Activated naive CD8-positive, alpha-beta T cell treated with anti-CD3 and anti-CD28 coated beads, Interleukin-2, amount 50 U/mL, for 24 hours (primary cell): ENCODE results near the gene PDCD5.
"Not testable (repeated sequence)": the region's sequence is repeated elsewhere in the genome, so short reads cannot be mapped to it uniquely, and the experiment has no call there.

Source experiments
- ATAC-seq: fragments of 150-1000 bp; cut with Tn5 transposase; one replicate; pipeline ENCODE4 v1.10.0; 2021
- DNase-seq: peaks from one replicate; pipeline ENCODE4 v3.0.0; 2021
- H3K27ac Mint-ChIP-seq: one replicate; pipeline ENCODE4 v1.8.0; 2021; ENCODE audit warnings: mild to moderate bottlenecking, mixed read lengths
- H3K27me3 Mint-ChIP-seq: one replicate; pipeline ENCODE4 v1.8.0; 2021; ENCODE audit warnings: mixed read lengths
- H3K36me3 Mint-ChIP-seq: one replicate; pipeline ENCODE4 v1.8.0; 2021; ENCODE audit warnings: low read depth, mixed read lengths
- H3K4me1 Mint-ChIP-seq: one replicate; pipeline ENCODE4 v1.8.0; 2021; ENCODE audit warnings: mixed read lengths
- H3K4me3 Mint-ChIP-seq: one replicate; pipeline ENCODE4 v1.8.0; 2021; ENCODE audit warnings: mild to moderate bottlenecking, moderate library complexity, mixed read lengths
- H3K9me3 Mint-ChIP-seq: one replicate; pipeline ENCODE4 v1.8.0; 2021; ENCODE audit warnings: mixed read lengths

Gene PDCD5, protein sequence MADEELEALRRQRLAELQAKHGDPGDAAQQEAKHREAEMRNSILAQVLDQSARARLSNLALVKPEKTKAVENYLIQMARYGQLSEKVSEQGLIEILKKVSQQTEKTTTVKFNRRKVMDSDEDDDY

DNA sequence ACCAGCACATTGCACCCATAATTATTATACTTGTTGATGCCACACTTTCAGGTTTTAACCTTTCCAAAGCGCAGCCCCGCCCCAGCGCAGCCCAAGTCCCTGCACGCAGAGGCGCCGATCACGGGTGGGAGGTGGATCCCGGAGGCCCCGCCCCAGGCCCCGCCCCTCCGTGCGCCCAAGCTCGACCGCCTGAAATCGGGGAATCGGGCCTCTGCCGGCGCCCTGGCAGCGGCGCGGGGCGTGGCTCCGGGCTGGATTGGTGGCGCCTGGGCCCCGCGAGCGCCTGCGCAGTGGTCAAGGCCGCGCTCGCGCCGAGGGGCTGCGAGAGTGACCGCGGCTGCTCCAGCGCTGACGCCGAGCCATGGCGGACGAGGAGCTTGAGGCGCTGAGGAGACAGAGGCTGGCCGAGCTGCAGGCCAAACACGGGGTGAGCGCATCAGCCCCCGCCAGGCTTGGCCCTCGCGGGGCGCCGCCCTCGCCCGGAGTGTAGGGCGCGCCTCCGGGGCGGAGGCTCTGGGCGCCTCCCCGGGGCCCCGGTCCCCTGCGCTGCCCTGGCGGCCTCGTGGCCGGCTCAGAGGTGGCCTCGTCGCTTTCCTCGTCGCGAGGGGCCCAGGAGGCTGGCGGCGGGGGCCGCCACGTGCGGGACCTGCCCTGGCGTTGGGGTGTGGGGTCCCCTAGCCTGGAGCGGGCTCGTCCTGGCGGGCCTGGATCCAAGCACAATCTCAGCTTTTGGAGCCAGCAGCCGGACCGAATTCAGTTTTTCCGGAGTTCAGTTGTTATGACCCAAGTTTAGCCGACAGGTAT lies at the start of gene PDCD5:
PDCD5 (plus strand) TSS at position 290 of the 804 bp plus-strand sequence; CDS start at position 362, 72 bp downstream.
- peaks cover 35% of the 10 kb centered on the region for H3K36me3 Mint-ChIP-seq
- DNase-seq (peak; percentile 96), ATAC-seq (peak; percentile 95)
- H3K4me3 Mint-ChIP-seq: peak within 1 kb of the TSS; percentile 92
- peaks cover 4% of the 10 kb centered on the region for H3K27me3 Mint-ChIP-seq
- H3K9me3 Mint-ChIP-seq: no peaks in the 10 kb centered on the region
- H3K27ac Mint-ChIP-seq: peak within 1 kb of the TSS; percentile 87
- H3K4me1 Mint-ChIP-seq: peaks cover 41% of the 10 kb centered on the region

DNA sequence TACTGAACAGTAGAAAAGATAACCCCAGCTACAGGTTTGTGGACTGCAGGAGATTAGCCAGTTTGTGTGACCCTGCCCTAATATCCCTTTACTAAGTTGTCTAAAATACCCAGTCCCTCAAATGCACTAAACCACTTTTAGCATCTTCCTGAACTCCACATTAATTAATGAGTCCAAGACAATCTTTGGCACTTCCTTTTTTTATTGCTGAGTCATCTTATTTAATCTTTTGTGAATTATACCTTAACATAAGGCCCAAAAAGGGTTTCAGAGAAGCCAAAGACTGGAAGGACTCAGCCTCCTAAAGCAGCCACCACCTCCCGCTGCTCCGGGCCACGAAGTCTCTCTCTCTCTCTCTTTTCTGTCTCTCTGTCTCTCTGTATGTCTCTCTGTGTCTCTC lies 48.8 kb upstream of the PDCD5 start:
- DNase-seq: no peak
- no peaks in the 10 kb centered on the region for H3K36me3 Mint-ChIP-seq
- H3K4me1 Mint-ChIP-seq: no peaks in the 10 kb centered on the region
- no peak overlapping the region for H3K27ac Mint-ChIP-seq
- H3K27me3 Mint-ChIP-seq: peaks cover 2% of the 10 kb centered on the region
- H3K4me3 Mint-ChIP-seq: no peak overlapping the region
- no peak for ATAC-seq
- peaks cover 32% of the 10 kb centered on the region for H3K9me3 Mint-ChIP-seq

DNA sequence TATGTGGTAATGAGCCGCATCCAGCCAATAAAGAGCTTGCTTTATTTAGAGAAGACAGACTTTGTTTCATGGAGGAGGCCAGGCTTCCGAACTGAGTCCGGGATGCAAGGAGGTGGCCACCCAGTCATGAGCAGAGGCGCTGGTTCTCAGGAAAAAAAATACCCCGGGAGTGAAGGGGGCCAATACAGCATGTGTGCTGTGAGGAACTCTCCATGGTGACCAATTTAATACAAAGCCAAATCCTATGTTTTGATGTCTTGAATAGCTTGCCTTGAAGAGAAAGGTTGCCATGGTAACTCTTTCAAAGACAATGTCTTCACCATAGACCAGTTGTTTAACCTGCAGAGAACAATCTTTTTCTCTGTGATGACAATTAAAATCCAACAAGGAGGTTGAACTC lies 43.4 kb upstream of the PDCD5 start:
- DNase-seq (no peak), ATAC-seq (no peak)
- H3K9me3 Mint-ChIP-seq: peaks cover 18% of the 10 kb centered on the region
- H3K36me3 Mint-ChIP-seq: no peaks in the 10 kb centered on the region
- H3K4me3 Mint-ChIP-seq: no peak overlapping the region
- H3K27ac Mint-ChIP-seq: no peak overlapping the region
- no peaks in the 10 kb centered on the region for H3K4me1 Mint-ChIP-seq
- peaks cover 4% of the 10 kb centered on the region for H3K27me3 Mint-ChIP-seq

DNA sequence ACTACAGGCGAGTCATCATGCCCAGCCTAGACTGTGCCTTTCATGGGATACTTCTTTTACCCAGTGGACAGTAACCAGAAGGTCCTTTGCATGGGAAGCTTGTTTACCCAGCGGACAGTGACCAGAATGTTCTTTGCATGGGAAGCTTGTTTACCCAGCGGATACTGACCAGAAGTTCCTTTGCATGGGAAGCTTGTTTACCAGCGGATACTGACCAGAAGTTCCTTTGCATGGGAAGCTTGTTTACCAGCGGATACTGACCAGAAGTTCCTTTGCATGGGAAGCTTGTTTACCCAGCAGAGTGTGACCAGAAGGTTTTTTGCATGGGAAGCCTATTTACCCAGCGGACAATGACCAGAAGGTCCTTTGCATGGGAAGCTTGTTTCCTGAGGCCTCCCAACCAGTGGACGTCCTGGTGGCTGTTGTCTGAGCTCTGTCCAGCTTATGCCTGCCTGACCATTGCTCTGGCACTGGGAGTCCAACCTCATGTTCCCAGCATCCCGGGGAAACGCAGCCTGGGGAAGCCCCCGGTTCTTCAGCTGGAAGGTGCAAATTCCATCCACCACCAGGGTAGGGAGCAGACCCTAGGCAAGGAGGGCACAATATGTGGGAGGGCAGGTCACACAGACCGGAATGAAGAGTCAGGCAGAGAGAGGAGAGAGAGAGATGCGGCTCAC lies 41.6 kb upstream of the PDCD5 start:
- Mint-ChIP-seq H3K4me1 (no peaks in the 10 kb centered on the region), H3K9me3 (peaks cover 8% of the 10 kb centered on the region), H3K36me3 (no peaks in the 10 kb centered on the region), H3K4me3 (no peak overlapping the region), H3K27me3 (peaks cover 4% of the 10 kb centered on the region), H3K27ac (no peak overlapping the region)
- no peak for DNase-seq
- no peak for ATAC-seq

DNA sequence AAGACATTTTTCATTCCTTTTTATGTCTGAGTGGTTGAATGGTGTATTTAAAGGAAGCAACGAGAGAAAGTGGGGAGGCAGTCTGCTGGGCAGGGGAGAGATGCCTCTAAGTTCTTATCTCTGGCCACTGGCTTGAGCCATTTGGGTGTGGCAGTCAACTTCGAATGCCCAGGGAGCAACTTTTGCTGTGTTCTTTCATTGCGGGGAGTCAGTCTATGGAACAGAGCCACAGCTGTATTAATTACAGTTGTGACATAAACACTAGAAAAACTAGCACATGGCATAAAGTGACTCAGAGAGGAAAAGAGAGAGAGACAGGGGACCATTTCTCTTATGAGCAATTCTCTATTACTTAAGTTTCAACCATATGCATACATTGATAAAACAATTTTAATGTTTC lies 40.4 kb upstream of the PDCD5 start:
- ATAC-seq (no peak), DNase-seq (no peak)
- Mint-ChIP-seq H3K4me1 (no peaks in the 10 kb centered on the region), H3K27ac (no peak overlapping the region), H3K9me3 (peaks cover 6% of the 10 kb centered on the region), H3K27me3 (peaks cover 4% of the 10 kb centered on the region), H3K4me3 (no peak overlapping the region), H3K36me3 (no peaks in the 10 kb centered on the region)

DNA sequence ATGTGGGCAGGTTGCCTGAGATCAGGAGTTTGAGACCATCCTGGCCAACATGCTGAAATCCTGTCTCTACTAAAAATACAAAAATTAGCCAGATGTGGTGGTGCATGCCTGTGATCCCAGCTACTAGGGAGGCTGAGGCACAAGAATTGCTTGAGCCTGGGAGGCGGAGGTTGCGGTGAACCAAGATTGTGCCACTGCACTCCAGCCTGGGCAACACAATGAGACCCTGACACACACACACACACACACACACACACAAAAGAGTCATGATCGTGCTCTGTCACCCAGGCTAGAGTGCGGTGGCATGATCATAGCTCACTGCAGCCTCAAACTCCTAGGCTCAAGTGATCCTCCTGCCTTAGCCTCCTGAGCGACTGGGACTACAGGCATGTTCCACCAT lies 39.6 kb upstream of the PDCD5 start:
- H3K27ac Mint-ChIP-seq, H3K27me3 Mint-ChIP-seq, H3K4me1 Mint-ChIP-seq, DNase-seq, H3K4me3 Mint-ChIP-seq, H3K9me3 Mint-ChIP-seq, H3K36me3 Mint-ChIP-seq, ATAC-seq: not testable (repeated sequence)

DNA sequence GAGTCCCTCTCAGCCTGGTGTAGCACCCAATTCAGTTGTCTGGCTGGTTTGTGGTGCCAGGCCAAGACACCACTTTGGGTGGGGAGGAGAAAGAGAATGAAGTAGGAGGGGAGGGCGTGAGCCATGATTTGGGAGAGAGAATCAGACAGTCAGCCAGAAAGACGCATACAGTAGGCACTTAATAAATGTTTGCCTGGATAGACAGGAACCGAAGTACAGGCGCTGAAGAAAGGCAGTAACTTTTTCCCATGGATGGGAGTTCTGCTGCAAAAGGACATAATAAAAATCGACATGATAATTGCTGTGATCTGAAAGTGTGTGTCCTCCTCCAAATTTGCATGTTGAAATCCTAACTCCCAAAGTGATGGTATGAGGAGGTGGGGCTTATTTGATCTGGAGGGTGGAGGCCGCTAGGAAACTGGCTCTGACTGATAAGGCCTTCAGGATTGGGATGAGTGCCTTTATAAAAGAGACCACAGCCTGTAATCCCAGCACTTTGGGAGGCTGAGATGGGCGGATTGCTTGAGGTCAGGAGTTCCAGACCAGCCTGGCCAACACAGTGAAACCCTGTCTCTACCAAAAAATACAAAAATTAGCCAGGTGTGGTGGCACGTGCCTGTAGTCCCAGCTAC lies 38.4 kb upstream of the PDCD5 start:
- peaks cover 6% of the 10 kb centered on the region for H3K9me3 Mint-ChIP-seq
- no peak for ATAC-seq
- no peak overlapping the region for H3K27ac Mint-ChIP-seq
- H3K4me1 Mint-ChIP-seq: no peaks in the 10 kb centered on the region
- H3K36me3 Mint-ChIP-seq: no peaks in the 10 kb centered on the region
- H3K27me3 Mint-ChIP-seq: peaks cover 3% of the 10 kb centered on the region
- DNase-seq: no peak
- H3K4me3 Mint-ChIP-seq: no peak overlapping the region

DNA sequence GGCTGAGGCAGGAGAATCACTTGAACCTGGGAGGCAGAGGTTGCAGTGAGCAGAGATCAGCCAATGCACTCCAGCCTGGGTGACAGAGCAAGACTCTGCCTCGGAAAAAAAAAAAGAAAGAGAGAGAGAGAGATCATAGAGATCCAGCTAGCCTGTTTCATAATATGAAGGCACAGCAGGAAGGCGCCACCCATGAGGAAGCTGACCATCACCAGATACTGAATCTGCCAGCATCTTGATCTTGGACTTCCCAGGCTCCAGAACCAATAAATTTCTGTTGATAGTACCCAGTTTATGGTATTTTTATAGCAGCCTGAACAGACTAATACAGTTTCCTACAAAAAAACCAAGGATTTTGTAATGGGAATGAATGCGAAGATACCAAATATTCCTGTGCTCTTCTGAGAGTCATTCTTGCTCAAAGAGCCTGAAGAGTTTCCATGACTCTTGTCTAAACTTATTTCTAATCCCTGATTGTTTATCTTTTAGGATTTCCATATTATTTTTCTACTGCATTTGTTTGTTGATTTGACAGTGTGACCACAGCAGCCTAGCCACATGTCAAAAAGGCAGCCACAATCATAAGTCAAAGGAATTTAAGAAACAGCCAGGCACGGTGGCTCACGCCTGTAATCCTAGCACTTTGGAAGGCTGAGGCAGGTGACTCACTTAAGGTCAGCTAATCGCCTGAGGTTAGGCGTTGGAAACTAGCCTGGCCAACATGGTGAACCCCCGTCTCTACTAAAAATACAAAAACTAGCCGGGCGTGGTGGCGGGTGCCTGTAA lies 37.7 kb upstream of the PDCD5 start:
- Mint-ChIP-seq H3K9me3 (peaks cover 3% of the 10 kb centered on the region), H3K36me3 (no peaks in the 10 kb centered on the region), H3K27ac (no peak overlapping the region), H3K27me3 (peaks cover 3% of the 10 kb centered on the region), H3K4me3 (no peak overlapping the region), H3K4me1 (no peaks in the 10 kb centered on the region)
- ATAC-seq: no peak
- DNase-seq: no peak

DNA sequence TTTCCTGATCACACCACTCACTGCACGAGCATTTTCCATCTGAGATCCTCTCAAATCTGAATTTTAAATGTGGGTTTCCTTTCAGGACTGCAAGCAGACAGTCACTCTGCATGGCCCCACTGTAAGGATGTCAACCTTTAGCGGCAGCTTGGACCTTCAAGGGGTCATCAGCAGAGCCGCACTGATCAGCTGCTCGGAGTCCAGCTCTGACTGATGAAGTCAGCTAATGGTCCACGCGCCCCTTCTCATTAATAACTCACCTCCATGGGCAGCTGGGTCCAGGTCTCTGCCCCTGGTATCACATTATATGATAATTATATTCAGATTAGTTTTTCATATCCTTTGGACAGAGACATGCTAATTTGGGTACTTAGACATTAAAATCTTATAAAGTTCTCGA lies 36.1 kb upstream of the PDCD5 start:
- Mint-ChIP-seq H3K4me1 (no peaks in the 10 kb centered on the region), H3K27me3 (peaks cover 3% of the 10 kb centered on the region), H3K36me3 (no peaks in the 10 kb centered on the region), H3K27ac (no peak overlapping the region), H3K9me3 (no peaks in the 10 kb centered on the region), H3K4me3 (no peak overlapping the region)
- DNase-seq (no peak), ATAC-seq (no peak)

DNA sequence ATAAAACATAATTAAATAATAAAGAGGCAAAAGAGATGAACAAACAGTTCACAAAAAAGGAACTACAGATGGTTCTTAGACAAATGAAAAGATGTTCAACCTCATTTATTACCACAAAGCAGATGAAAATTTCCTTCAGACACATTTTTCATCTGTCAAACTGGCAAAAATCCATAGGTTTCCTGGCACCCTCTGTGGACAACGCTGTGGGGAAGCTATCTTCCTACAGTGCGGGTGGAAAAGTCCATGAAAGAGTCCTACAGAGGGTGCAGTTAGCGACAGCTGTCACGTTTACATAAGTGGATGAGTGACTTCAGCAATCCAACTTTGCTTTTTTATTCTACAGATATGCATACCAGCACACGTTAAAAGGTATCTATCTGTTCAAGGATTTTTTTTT lies 30.3 kb upstream of the PDCD5 start:
- Mint-ChIP-seq H3K27me3 (no peaks in the 10 kb centered on the region), H3K4me1 (no peaks in the 10 kb centered on the region), H3K27ac (no peak overlapping the region), H3K4me3 (no peak overlapping the region), H3K36me3 (no peaks in the 10 kb centered on the region), H3K9me3 (no peaks in the 10 kb centered on the region)
- no peak for ATAC-seq
- DNase-seq: no peak

DNA sequence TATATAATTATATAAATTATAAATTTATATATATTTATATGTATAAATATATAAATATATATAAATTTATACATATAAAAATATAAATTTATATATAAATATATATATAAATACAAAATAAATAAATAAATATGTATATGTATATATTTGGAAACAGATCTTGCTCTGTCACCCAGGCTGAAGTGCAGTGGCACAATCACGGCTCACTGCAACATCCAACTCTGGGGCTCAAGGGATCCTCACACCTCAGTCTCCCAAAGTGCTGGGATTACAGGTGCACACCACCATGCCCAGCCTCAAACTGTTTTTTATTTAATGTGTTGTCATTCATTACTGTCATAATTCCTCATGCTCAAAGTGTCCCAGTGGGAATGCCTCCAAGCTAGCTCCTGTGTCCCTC lies 25.2 kb upstream of the PDCD5 start:
- H3K36me3 Mint-ChIP-seq: no peaks in the 10 kb centered on the region
- ATAC-seq (no peak), DNase-seq (no peak)
- H3K4me1 Mint-ChIP-seq: no peaks in the 10 kb centered on the region
- H3K4me3 Mint-ChIP-seq: no peak overlapping the region
- H3K27ac Mint-ChIP-seq: no peak overlapping the region
- no peaks in the 10 kb centered on the region for H3K9me3 Mint-ChIP-seq
- peaks cover 2% of the 10 kb centered on the region for H3K27me3 Mint-ChIP-seq

DNA sequence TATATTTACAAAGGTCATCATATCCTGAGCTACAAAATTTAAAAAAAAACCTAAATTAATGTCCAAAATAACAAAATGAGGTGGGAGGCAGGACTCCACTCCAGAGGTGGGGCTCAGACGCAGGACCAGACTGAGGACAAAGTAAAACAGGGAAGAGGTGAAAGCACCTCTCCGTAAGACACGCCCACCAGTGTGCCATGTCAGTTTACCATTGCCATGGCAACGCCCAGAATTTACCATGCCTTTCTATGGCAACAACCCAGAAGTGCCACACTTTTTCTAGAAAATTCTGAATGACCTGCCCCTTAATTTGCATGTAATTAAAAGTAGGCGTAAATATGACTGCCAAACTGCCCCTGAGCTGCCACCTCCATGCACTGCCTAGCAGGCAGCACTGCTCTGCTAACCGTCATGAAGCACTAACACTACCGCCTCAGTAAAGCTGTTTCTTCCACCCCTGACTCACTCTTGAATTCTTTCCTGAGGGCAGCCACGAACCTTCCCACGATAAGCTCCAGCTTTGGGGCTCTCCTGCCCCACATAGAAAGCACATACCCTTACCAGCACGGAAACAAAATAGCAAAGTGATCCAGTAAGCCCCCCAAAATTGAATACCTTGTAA lies 22.3 kb upstream of the PDCD5 start:
- Mint-ChIP-seq H3K4me3 (no peak overlapping the region), H3K27ac (no peak overlapping the region), H3K9me3 (no peaks in the 10 kb centered on the region), H3K4me1 (no peaks in the 10 kb centered on the region), H3K27me3 (peaks cover 2% of the 10 kb centered on the region), H3K36me3 (no peaks in the 10 kb centered on the region)
- DNase-seq (no peak), ATAC-seq (no peak)

DNA sequence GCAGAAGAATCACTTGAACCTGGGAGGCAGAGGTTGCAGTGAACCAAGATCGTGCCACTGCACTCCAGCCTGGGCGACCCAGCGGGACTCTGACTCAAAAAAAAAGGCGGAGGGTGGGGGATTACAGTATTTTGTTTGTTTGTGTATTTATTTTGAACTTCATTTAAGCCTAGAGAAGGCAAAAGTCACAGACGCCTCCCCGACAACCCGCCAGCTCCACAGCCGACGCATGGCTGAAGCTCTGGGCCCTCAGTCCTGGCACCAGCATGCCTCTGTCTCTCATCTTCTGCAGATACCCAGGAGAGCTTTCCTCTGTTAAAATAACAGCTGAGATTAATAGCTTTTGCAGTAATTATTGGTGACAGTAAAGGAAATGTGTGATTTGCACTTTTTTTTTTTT lies 17.2 kb upstream of the PDCD5 start:
- Mint-ChIP-seq H3K36me3 (no peaks in the 10 kb centered on the region), H3K4me3 (no peak overlapping the region), H3K27me3 (no peaks in the 10 kb centered on the region), H3K27ac (no peak overlapping the region), H3K4me1 (no peaks in the 10 kb centered on the region), H3K9me3 (no peaks in the 10 kb centered on the region)
- no peak for ATAC-seq
- no peak for DNase-seq

DNA sequence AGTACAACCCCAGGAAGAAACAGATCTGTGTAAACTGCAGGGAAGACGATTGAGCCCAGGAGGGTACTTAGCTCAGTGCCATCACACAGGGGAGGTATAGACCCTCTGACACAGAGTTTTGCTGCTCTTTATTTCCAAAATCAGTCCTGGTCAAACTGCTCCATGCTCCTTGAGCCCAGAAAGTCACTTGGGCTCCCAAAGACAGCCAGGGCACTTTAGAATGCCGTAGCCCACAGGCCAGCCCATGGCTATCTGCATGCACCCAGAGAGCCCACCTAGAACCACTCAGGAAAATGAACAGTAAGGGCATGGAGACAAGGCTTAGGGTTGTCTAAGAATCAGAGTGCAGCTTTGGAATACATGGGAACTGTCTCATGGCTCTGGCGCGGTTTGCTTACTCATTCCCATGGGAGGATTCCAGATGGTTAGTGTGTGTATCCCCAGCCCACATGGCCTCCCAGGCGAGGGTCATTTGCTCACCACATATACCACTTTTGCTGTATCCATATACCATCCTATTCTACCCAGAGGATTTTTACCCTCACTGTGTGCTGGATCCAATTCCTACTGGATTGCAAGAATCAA lies 14.7 kb upstream of the PDCD5 start:
- ATAC-seq: no peak
- Mint-ChIP-seq H3K9me3 (no peaks in the 10 kb centered on the region), H3K4me1 (no peaks in the 10 kb centered on the region), H3K36me3 (no peaks in the 10 kb centered on the region), H3K27me3 (peaks cover 7% of the 10 kb centered on the region), H3K27ac (no peak overlapping the region), H3K4me3 (no peak overlapping the region)
- no peak for DNase-seq
